Activated CD4-positive, alpha-beta T cell treated with anti-CD3 and anti-CD28 coated beads, Interleukin-2, amount 50 U/mL, for 16 hours (primary cell): Measurements from ENCODE around the gene B3GLCT.
A peak's percentile ranks its signal among the peaks of the same experiment; 100 is the strongest.

ENCODE experiments used
- DNase-seq: peaks from one replicate; pipeline ENCODE4 v3.0.0-alpha.2; 2020

Gene B3GLCT

GRCh38 chr13:31224963-31225559 lies 25.3 kb downstream of the B3GLCT start:
- no peak for DNase-seq

GRCh38 chr13:31225998-31226675 lies 26.4 kb downstream of the B3GLCT start:
- DNase-seq, result no peak

DNA sequence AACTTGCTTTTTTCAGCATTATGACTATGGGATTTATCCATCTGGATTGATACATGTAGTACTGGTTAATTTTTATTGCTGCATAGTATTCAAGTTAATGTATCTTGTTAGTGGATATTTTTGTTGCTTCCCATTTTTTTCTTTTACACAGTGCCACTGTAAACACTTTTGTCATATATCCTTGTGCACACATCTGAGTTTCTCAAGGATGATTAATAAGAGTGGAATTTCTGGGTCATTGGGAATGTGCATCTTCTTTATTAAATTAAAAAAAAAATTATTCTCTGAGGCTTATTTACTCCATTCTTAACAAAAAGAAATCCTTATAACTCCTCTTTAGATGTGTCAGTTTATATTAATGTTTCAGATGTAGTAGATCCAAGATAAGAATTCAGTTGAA lies 27.3 kb downstream of the B3GLCT start:
- no peak for DNase-seq

DNA sequence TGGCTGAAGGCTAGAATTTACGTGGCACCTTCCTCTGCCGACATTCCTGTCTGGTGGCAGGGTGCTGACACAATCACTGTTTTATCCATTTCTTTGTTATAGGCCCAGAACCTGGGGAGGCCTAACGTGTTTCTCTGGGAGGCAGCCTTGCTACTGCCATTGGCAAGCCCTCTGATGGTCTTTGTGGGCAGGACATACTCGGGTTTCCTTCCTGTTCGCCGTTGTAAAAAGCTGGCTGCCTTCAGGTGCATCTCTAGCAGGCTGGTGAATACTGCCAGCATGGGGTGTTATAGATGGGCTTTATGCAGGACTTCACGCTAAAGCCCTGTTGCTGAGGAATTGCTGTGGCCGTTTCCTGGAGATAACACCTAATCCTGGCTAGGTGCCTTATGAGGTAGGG lies 28.1 kb downstream of the B3GLCT start:
- no peak for DNase-seq

- DNase-seq, result no peak
Measured at GRCh38 chr13:31234729-31235128, 35.0 kb downstream of the B3GLCT start.

GRCh38 chr13:31236211-31236786 lies 36.5 kb downstream of the B3GLCT start:
- DNase-seq, result peak; percentile 21

GRCh38 chr13:31240921-31241320 lies 41.1 kb downstream of the B3GLCT start:
- DNase-seq, result no peak

GRCh38 chr13:31242367-31242766 lies 42.6 kb downstream of the B3GLCT start:
- no peak for DNase-seq

DNA sequence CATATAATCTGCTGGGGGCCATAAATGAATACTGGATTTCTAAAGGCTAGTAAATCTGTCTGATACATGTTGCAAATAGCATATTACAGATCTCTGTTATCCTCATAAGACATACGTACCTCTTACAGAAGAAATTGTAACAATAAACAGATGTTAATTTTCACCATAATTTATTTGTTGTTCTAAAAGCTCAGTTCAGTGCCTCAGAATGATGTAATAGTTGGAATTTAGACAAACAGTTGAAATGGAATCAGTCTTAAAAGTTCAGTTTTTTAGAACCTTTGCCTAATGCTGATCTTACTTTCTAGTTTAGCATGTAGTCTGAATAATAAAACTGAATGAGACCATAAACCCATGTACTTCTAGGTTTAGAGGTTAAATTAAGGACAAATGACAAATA lies 43.1 kb downstream of the B3GLCT start:
- DNase-seq, result no peak

GRCh38 chr13:31245598-31246373 lies 46.0 kb downstream of the B3GLCT start:
- no peak for DNase-seq

DNA sequence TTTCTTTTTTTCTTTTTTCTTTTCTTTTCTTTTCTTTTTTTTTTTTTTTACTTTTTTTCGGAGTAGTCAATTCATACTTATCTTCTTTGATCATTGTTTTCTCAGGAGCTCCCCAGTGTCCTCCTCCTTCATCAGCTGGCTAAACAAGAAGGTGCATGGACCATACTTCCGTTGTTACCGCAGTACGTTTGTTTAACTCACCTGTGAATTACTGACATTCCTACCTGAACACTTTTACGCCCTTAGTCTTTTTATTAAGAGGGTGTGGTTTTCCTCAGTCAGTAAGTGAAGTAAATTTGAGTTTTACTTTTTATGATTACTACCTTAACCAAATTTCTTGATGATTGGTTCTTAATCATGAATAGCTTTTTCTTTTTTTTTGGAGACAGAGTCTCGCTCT lies 47.1 kb downstream of the B3GLCT start:
- no peak for DNase-seq

GRCh38 chr13:31248361-31248760 lies 48.6 kb downstream of the B3GLCT start:
- DNase-seq, result no peak

- no peak for DNase-seq
Measured at GRCh38 chr13:31248965-31249539, 49.3 kb downstream of the B3GLCT start.

GRCh38 chr13:31250435-31250834 lies 50.7 kb downstream of the B3GLCT start:
- DNase-seq, result no peak

DNA sequence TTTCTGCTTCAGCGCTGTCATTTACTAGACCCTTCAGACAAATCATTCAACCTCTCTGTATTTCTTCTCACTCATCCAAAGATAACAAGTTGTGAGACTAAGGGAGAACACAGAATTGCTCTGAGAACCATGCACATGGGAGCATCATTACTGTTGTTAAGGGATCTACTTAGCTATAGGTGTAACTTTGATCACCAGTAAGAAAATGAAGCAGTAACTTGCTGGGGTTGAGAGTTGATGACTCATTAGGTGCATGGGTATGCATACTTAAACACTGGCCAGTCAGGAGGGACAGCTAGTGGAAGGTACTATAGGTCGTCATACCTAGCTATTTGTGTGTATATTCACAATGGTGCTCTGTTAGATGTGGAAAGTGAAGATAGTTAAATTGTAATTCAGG lies 61.5 kb downstream of the B3GLCT start:
- DNase-seq, result no peak

- DNase-seq, result no peak
Measured at GRCh38 chr13:31263346-31263745, 63.6 kb downstream of the B3GLCT start.

- DNase-seq, result no peak
Measured at GRCh38 chr13:31264151-31264550, 64.4 kb downstream of the B3GLCT start.

- DNase-seq, result no peak
Measured at GRCh38 chr13:31267126-31267784, 67.5 kb downstream of the B3GLCT start.

GRCh38 chr13:31274390-31274789 lies 74.6 kb downstream of the B3GLCT start:
- DNase-seq, result no peak

DNA sequence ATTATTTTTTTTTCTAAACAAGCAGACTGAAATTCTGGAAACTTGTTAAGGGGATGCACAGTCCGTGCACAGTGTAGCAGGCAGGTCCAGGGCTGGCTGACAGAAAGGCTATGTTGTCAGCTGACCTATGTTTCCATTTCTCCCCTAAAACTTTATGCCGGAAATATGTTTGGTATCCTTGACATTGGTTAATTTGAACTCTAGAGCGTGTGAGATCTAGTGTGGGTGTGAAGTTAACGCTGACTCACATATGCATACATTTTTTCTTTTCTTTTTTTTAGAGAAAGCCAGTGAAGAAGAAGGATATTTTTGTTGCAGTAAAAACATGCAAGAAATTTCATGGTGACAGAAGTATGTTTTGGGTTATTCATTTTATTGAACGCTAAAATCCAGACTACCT lies 76.6 kb downstream of the B3GLCT start:
- DNase-seq, result no peak

DNA sequence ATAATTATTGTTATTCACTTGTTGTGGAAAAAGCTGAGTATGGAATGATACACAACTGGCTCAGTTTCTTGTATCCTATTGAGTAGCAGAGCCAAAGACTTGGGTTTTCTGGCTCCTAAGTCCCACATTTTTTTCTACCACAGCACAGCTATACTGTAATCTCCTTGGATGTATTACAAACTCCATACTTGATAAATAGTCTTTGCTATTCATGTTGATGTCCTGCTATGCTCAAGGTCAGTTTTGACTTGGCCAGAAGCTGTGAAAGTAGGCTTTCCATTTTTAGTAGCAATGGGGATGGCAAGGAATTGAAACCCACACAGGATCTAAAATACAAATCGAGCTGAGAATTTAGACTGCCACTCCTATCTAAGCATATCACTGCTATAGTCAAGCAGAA lies 79.1 kb downstream of the B3GLCT start:
- no peak for DNase-seq

- DNase-seq, result peak; percentile 3
Measured at GRCh38 chr13:31282741-31283455, 83.1 kb downstream of the B3GLCT start.
